Mesothelial cell of epicardium (in vitro differentiated cells): Measurements from ENCODE around the gene JSRP1. TPM values are rescaled to one million over a fixed set of nuclear protein-coding genes. Genes with fewer than 3 reads are reported as not detected.
A peak's percentile ranks its signal among the peaks of the same experiment; 100 is the strongest.

Experiments used
- DNase-seq, 2 experiments: peaks; one replicate each; pipeline ENCODE4 v3.0.0; 2021; ENCODE audit warnings: low spot score in 2 of 2; ENCODE audit not compliant: unreplicated experiment in 2 of 2
- H3K27ac Mint-ChIP-seq: 2 replicates; pipeline ENCODE4 v1.8.0; 2021; ENCODE audit warnings: mixed read lengths
- H3K27me3 Mint-ChIP-seq: 2 replicates; pipeline ENCODE4 v1.8.0; 2021; ENCODE audit warnings: low read depth, mixed read lengths
- H3K36me3 Mint-ChIP-seq: 2 replicates; pipeline ENCODE4 v1.8.0; 2021; ENCODE audit warnings: mixed read lengths
- H3K4me1 Mint-ChIP-seq: 2 replicates; pipeline ENCODE4 v1.8.0; 2021; ENCODE audit warnings: mixed read lengths
- H3K4me3 Mint-ChIP-seq: 2 replicates; pipeline ENCODE4 v1.8.0; 2021; ENCODE audit warnings: mild to moderate bottlenecking, moderate library complexity, mixed read lengths
- H3K9me3 Mint-ChIP-seq: 2 replicates; pipeline ENCODE4 v1.8.0; 2021; ENCODE audit warnings: mixed read lengths
- CTCF ChIP-seq: fragments of 200-600 bp; sonication (generic); IDR thresholded peaks from one replicate; pipeline ENCODE4 v1.5.0; 2021; ENCODE audit warnings: antibody characterized with exemption; ENCODE audit not compliant: unreplicated experiment
- microRNA-seq: library from miRNA; unstranded; fragments of <30 nt; microRNA quantifications from one replicate; pipeline ENCODE4 v1.2.0, GENCODE V29; 2021; ENCODE audit warnings: inconsistent platforms, mixed read lengths
- total RNA-seq: library from RNA; stranded (reverse); gene quantifications from 3 replicates; pipeline ENCODE4 v1.2.1, GENCODE V29; 2021

The JSRP1 gene
- total RNA-seq, 1 donor from 2014 or later: 0.80 TPM

GRCh38 chr19:2202366-2202765, 53.9 kb downstream of the JSRP1 start:
- no peak overlapping the region for H3K4me3 Mint-ChIP-seq
- peaks cover 21% of the 10 kb centered on the region for H3K36me3 Mint-ChIP-seq
- H3K4me1 Mint-ChIP-seq: no peaks in the 10 kb centered on the region
- no peak overlapping the region for H3K27ac Mint-ChIP-seq
- no peaks in the 10 kb centered on the region for H3K27me3 Mint-ChIP-seq
- no peak for TF ChIP-seq CTCF
- H3K9me3 Mint-ChIP-seq: no peaks in the 10 kb centered on the region
- no peak for DNase-seq

Small RNAs within 50 kb of the gene (microRNA-seq; reads per million reads assigned to microRNA genes)
- 21.7 reads per million, percentile 44 among the genes with 10 or more reads in this experiment for gene MIR1227
- not detected for gene MIR4321

Other genes with a start within 250 kb of the JSRP1 start
- gene BTBD2, start 240.7 kb downstream of the JSRP1 start, total RNA-seq: 112 to 118 TPM (median 114 TPM) in 3 replicates
- gene MKNK2, start 205.2 kb downstream of the JSRP1 start, total RNA-seq: 92.6 to 97.1 TPM (median 95.9 TPM) in 3 replicates
- 33.0 to 34.7 TPM (median 34.1 TPM) in 3 replicates for gene MOB3A, start 160.1 kb downstream of the JSRP1 start, total RNA-seq
- gene IZUMO4, start 159.5 kb downstream of the JSRP1 start, total RNA-seq: 11.0 to 14.4 TPM (median 13.8 TPM) in 3 replicates
- 107 to 116 TPM (median 115 TPM) in 3 replicates for gene AP3D1, start 104.9 kb downstream of the JSRP1 start, total RNA-seq
- 54.1 to 59.1 TPM (median 58.2 TPM) in 3 replicates for gene DOT1L, start 92.5 kb downstream of the JSRP1 start, total RNA-seq
- 73.4 to 75.6 TPM (median 73.8 TPM) in 3 replicates for gene PLEKHJ1, start 20.1 kb downstream of the JSRP1 start, total RNA-seq
- gene SF3A2, start 19.6 kb downstream of the JSRP1 start, total RNA-seq: 142 to 156 TPM (median 146 TPM) in 3 replicates
- gene AMH, start 7.1 kb downstream of the JSRP1 start, total RNA-seq: 42.4 to 50.1 TPM (median 44.5 TPM) in 3 replicates
- 0.11 TPM in 1 of 3 replicates, not detected in the others for gene PEAK3, start 25.8 kb upstream of the JSRP1 start, total RNA-seq
- gene LINGO3, start 51.7 kb upstream of the JSRP1 start, total RNA-seq: 0.59 to 0.60 TPM (median 0.60 TPM) in 3 replicates
- gene LSM7, start 72.2 kb upstream of the JSRP1 start, total RNA-seq: 141 to 149 TPM (median 142 TPM) in 3 replicates
- 189 to 202 TPM (median 196 TPM) in 3 replicates for gene SPPL2B, start 72.3 kb upstream of the JSRP1 start, total RNA-seq
- 0.84 to 1.4 TPM (median 1.2 TPM) in 3 replicates for gene TMPRSS9, start 103.8 kb upstream of the JSRP1 start, total RNA-seq
- gene TIMM13, start 171.2 kb upstream of the JSRP1 start, total RNA-seq: 101 to 110 TPM (median 102 TPM) in 3 replicates
- gene LMNB2, start 200.5 kb upstream of the JSRP1 start, total RNA-seq: 86.0 to 95.8 TPM (median 89.0 TPM) in 3 replicates
- gene GADD45B, start 219.7 kb upstream of the JSRP1 start, total RNA-seq: 80.0 to 84.4 TPM (median 84.1 TPM) in 3 replicates